NT2/D1 (cell line): Measurements from ENCODE around the gene HBG2.

Experiments
- YY1 ChIP-seq: IDR thresholded peaks from 2 replicates; pipeline ENCODE4 v1.6.1; 2011; ENCODE audit not compliant: insufficient read length, insufficient read depth
- ZNF274 ChIP-seq: IDR thresholded peaks from 2 replicates; pipeline ENCODE4 v1.6.1; 2011; ENCODE audit warnings: mild to moderate bottlenecking, low read depth, low read length

GRCh38 chr11:5227681-5228080, 26.9 kb downstream of the HBG2 start:
- TF ChIP-seq YY1 (no peak), ZNF274 (no peak)
